ENCODE results near the gene CCDC39. TPM values are rescaled to one million over a fixed set of nuclear protein-coding genes. Genes with fewer than 3 reads are reported as not detected.

CCDC39 gene
- total and polyA plus RNA-seq, 9 donors, result 0.30 to 5.4 (median 0.74) TPM; not detected in 1

- 98 to 99% (median 98%) methylated on average over 2 of the region's 2 CpGs for WGBS, 3 donors
- intact Hi-C loops (cut with DNase I), result no loop called here
- Histone ChIP-seq H3K27ac (no peak overlapping the region), H3K9me3 (no peaks in the 10 kb centered on the region), H3K4me1 (ENCODE audit: insufficient read depth) (no peaks in the 10 kb centered on the region), H3K4me3 (no peak overlapping the region), H3K36me3 (no peaks in the 10 kb centered on the region), H3K27me3 (no peaks in the 10 kb centered on the region)
- TF ChIP-seq EP300 (IDR thresholded peaks at IDR 0.05) (no peak), CTCF (IDR thresholded peaks at IDR 0.05) (no peak)
- no peak for DNase-seq
These were observed 62.2 kb downstream of the CCDC39 start for GRCh38 chr3:180617049-180617448.

GRCh38 chr3:180615954-180616353, 63.3 kb downstream of the CCDC39 start:
- Histone ChIP-seq H3K4me3 (no peak overlapping the region), H3K9me3 (no peaks in the 10 kb centered on the region), H3K4me1 (ENCODE audit: insufficient read depth) (no peaks in the 10 kb centered on the region), H3K27ac (no peak overlapping the region), H3K27me3 (no peaks in the 10 kb centered on the region), H3K36me3 (no peaks in the 10 kb centered on the region)
- DNase-seq, result no peak
- WGBS, 3 donors, result 44 to 53% (median 51%) methylated on average over 3 of the region's 3 CpGs
- TF ChIP-seq POLR2A (IDR thresholded peaks at IDR 0.05), result no peak
- no peak for TF ChIP-seq EP300 (IDR thresholded peaks at IDR 0.05)
- no peak for TF ChIP-seq CTCF (IDR thresholded peaks at IDR 0.05)
- intact Hi-C loops (cut with DNase I), result no loop called here

GRCh38 chr3:180612364-180612763, 66.9 kb downstream of the CCDC39 start:
- TF ChIP-seq CTCF (IDR thresholded peaks at IDR 0.05) (no peak), EP300 (IDR thresholded peaks at IDR 0.05) (no peak), POLR2A (IDR thresholded peaks at IDR 0.05) (no peak)
- DNase-seq, result no peak
- Histone ChIP-seq H3K36me3 (no peaks in the 10 kb centered on the region), H3K9me3 (no peaks in the 10 kb centered on the region), H3K4me3 (no peak overlapping the region), H3K27me3 (no peaks in the 10 kb centered on the region), H3K4me1 (ENCODE audit: insufficient read depth) (no peaks in the 10 kb centered on the region), H3K27ac (no peak overlapping the region)
- intact Hi-C loops (cut with DNase I), result no loop called here
- WGBS, 3 donors, result 89 to 91% (median 91%) methylated on average over 5 of the region's 5 CpGs

- intact Hi-C loops (cut with DNase I), result no loop called here
- H3K27ac ChIP-seq, result no peak overlapping the region
- no peaks in the 10 kb centered on the region for H3K4me1 ChIP-seq (ENCODE audit: insufficient read depth)
- no peaks in the 10 kb centered on the region for H3K9me3 ChIP-seq
- H3K4me3 ChIP-seq, result no peak overlapping the region
- WGBS, 3 donors, result 76 to 87% (median 85%) methylated on average over 1 of the region's 1 CpG
- H3K36me3 ChIP-seq, result no peaks in the 10 kb centered on the region
- DNase-seq, result no peak
- TF ChIP-seq POLR2A (IDR thresholded peaks at IDR 0.05) (no peak), CTCF (IDR thresholded peaks at IDR 0.05) (no peak), EP300 (IDR thresholded peaks at IDR 0.05) (no peak)
- no peaks in the 10 kb centered on the region for H3K27me3 ChIP-seq
These were observed 68.3 kb downstream of the CCDC39 start for GRCh38 chr3:180611006-180611405.

Measured in ovary (tissue), 9 donors.